Stimulated activated CD8-positive, alpha-beta memory T cell treated with anti-CD3 and anti-CD28 coated beads, Interleukin-4, amount 100 ng/mL, for 48 hours (primary cell): ENCODE data around the gene EML5.

ENCODE experiments used
- DNase-seq: peaks from one replicate; pipeline ENCODE4 v3.0.0-alpha.2; 2020

Gene EML5

DNA sequence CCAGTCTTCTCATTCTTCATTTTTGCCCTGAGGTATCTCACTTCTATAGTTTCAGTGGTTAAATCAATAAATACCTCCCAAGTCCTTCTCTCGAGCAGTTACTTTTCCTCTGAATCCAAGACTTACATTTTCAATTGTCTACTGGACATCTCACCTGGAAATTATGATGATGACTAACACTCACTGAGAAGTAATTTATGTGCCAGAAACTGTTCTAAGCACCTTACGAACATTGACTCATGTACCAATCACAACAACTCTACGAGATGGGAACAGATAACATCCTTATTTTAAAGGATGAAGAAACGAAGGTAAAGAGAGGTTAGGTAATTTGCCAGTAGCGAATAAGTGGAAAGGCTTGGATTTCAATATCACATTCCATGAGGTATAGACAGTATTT lies 94.1 kb downstream of the EML5 start:
- DNase-seq, result no peak

DNA sequence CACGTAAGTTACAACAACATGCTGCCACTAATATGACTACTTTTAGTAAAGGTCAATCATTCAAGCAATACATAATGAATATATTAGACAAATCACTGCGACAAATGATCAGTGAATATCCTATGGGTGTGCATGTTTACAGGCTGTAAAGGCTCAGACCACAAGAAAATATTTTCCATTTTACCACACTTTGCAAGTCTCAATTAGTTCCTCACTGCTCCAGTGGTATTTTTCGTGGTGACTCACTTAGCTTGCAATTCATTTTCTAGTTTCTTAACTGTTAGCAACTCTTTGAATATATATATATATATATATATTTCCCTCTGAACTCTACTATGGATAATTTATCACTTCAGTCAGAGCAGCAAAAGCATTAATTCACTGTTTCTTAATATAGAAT lies 96.9 kb downstream of the EML5 start:
- DNase-seq, result no peak

DNA sequence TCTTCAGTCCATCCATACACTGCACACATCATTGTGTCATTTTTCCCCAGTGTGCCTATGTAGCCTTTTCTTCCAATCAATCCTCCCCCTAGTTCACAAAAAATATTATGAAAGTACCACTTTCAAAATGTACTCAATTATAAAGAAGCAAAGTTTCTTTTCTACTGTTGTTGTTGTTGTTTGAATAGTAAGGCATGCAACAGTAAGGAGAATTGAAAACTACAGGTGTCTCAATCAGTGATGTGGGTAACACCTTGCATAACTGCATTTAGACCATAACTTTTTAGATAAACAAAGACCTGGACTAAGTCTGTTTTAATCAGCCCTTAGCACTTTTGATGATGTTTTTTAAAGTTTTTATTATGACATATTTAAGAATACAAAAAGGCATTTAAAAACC lies 104.4 kb downstream of the EML5 start:
- no peak for DNase-seq

GRCh38 chr14:88683119-88683518 lies 109.6 kb downstream of the EML5 start:
- DNase-seq, result no peak

GRCh38 chr14:88682495-88683114 lies 110.1 kb downstream of the EML5 start:
- no peak for DNase-seq

DNA sequence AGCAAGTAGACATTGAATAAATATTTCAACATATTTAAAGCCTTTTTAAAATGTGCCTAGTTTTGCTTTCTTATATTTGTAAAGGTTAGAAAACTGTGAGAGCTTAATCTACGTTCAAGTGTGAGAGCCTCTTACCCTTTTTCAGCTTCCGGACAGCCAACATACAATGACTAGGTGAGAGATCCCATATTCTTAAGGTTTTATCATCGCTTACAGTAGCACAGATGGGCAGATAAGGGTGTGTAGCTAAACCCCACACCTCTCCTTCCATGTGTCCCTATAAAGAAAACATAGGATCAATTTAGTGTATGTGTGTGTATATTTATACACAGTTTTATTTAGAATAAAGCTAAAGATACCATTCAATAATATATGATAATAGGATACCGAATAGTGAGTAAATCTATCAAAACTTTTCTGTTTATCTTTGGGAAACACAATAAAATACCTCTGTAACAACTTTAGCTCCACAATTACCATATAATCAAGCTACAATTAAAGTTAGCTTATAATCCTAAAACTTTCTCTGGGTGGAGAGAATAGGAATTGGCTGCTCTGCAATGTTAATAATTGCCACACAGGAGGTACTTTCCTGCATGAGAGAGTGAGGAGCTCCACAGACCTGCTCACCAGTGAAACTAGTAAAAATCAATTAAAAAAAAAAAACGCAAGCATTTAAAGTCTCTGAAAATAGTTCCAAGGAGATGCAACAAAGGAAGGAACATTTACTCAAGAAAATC lies 110.8 kb downstream of the EML5 start:
- no peak for DNase-seq

DNA sequence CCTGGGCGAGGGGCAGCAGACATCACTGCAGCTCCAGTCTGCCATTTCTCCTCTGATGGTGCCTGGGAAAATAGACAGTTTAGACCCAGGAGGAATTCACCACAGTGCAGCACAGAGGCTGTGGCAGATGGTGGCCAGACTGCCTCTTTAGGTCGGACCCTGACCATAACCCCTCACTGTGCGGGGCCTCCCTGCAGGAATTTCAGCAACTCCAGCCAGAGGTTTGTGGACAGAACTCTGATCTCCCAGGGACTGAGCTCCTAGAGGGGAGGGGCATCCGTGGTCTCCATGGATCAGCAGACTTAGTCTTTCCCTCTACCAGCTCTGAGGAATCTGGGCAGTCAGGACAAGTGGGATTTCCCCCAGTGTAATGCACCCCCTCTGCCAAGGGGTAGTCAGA lies 123.4 kb downstream of the EML5 start:
- no peak for DNase-seq

- DNase-seq, result no peak
Observed at GRCh38 chr14:88668448-88669116, 124.2 kb downstream of the EML5 start.

DNA sequence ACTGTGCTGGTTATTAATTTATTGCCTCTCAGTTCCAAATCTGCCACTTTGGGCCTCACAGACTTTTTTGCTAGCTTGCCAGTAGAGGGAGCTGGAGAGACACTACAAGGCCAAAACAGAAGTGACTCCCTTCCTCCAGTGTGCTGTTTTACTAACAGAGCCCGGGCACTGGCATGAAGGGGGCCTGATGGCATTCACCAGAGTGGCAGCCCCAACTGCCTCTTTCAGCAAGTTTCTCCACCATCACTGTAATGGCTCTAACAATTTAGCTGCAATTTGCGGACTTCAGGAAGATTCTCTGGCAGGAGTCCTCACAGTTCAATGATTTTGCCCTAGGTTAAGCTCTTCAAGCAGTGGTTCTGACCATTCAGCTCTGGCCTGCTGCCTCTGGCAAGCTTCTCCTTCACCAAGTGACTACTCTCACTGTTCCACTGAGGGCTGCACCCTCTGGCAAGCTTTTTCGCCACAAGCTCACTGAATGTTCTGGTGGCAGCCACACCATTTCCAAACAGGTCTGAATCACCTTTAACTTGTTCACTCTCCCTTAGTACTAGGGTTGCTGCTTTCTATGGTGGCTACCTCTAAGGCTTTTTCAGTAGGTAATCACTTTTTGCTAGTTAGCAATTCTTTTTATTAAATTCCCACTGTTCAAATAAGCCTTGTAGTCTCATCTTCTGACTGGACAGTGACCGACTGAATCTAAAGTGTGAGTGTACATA lies 125.0 kb downstream of the EML5 start:
- DNase-seq, result peak; percentile 47

DNA sequence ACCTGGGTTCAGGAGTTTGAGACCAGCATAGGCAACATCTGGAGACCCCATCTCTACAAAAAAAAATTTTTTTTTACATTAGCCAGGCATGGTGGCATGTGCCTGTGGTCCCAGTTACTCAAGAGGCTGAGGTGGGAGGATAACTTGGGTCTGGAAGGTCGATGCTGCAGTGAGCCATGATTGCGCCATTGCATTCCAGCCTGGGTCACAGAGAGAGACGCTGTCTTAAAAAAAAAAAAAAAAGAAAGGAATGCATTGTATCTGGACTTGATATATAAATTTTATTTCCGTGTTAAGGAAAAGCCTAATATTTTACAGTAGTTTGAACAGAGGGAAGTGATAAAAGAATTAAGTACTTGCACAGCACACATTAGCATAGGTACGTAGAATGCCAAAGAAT lies 132.7 kb downstream of the EML5 start:
- DNase-seq, result no peak

- DNase-seq, result no peak
Observed at GRCh38 chr14:88639221-88639620, 153.5 kb downstream of the EML5 start.

DNA sequence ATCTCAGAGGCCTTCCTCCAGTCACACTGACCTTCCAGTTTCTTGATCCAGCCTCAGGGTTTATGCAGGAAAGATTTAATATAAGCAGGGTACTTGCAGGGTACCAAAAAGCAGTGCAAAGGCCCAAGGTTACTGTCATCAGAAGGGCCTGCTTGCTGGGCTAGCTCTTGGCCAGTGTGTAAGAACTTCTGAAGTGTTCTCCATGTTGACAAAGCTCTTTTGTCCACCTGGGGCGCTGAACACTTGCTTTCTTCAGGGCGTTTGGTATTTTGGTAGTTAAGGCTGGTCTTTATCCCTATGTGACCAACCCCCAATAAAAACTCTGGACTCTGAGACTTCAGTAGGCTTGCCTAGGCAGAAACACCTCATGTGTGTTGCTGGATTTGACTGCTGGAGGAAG lies 160.2 kb downstream of the EML5 start:
- DNase-seq, result no peak

- DNase-seq, result no peak
Observed at GRCh38 chr14:88631091-88631490, 161.7 kb downstream of the EML5 start.

DNA sequence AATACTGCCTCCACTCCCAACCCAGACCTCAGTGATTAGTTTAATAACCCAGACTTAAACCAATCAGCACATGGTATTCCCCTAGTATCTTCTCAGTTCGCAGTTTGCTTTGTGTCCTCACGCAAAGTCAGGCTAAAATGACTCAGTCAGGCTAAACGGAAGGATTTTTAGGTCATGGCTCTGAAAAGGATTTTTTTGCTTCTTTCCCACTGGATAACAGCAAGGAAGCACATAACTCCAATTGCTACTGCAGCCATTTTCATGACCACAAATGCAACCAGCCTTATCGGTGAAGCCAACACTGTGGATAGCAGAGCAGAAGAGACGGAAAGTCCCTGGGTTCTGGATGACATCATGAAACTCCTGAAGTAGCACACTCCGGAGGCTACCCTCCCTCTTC lies 162.2 kb downstream of the EML5 start:
- DNase-seq, result no peak

DNA sequence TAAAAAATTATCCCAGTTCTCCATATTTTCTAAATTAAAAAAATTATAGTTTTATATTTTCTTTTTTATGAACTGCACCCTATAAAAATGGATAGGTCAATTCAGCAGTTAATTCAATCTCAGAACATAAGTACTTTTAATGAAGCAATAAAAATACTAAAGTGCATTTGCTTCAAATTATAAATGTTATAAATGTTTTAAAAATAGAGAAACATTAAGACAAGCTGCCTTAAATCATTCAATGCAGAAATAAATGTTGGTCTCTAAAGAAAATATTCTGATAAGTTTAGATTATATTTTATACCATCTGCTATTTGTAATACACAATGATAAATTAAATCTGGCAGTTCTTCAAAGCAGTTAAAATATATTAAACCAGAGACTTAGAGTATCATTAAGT lies 164.3 kb downstream of the EML5 start:
- DNase-seq, result no peak

- DNase-seq, result no peak
Observed at GRCh38 chr14:88628033-88628432, 164.7 kb downstream of the EML5 start.

DNA sequence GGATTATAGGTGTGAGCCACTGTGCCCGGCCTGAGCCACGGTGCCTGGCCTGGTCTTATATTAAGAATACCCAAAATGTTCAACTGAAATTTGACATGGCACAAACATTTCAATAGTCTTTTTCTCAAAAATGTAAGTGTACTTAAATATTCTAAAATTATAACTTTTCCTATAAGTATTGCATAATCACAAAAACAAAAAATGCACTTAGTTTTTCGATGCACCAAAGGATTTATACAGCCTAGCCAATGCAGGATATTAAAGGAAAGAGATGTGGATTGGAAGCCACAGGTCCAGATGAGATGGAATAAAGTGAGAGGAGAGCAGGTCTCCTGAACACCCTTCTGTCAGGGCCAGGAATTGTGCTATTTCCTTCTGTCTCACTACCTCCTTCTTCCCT lies 167.1 kb downstream of the EML5 start:
- DNase-seq, result no peak

DNA sequence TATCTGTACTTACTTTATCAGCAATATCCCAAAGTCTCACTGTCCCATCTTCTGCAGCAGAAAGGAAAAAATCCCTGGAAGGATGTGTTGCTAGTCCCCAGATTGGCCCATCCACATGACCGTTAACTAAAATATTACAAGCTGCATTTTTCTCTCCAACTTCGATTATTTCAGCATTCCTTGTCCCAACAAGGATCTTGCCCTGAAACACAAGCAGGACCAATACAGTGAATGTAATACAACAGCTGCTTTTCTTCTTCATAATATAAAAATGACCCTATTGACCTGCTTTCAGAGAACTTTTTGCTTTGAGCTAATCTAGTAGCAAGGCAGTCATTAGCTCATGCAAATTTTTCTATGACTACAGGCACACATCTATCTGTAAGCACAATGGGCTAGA lies 171.7 kb downstream of the EML5 start:
- no peak for DNase-seq

GRCh38 chr14:88618476-88618875 lies 174.3 kb downstream of the EML5 start:
- DNase-seq, result no peak

- DNase-seq, result no peak
Observed at GRCh38 chr14:88617479-88617878, 175.3 kb downstream of the EML5 start.

DNA sequence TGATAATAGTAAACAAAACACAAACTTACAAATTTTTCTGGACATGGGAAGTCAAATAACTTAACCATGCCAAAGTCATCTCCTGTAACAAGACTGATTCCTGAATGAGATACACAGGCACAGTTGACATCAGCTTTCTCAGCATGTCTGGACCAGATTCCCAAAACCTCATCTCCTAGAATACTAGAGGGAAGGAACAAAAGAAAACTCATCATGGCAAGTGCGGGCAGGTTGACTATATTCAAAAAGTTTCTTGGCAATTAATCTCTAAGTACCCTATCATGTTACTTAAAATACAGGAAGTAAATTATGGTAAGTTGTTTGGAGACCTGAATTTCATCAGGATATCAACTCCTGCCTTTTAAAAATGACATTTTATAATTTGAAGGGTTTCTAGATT lies 176.1 kb downstream of the EML5 start:
- no peak for DNase-seq

GRCh38 chr14:88614218-88614907 lies 178.4 kb downstream of the EML5 start:
- no peak for DNase-seq

GRCh38 chr14:88613552-88614010 lies 179.2 kb downstream of the EML5 start:
- DNase-seq, result no peak
